Mammary epithelial cell (primary cell): ENCODE results near the gene CENPQ.
A peak's percentile ranks its signal among the peaks of the same experiment; 100 is the strongest.

ENCODE experiments used
- EZH2 ChIP-seq: IDR thresholded peaks from 2 replicates; pipeline ENCODE4 v1.6.1; 2012; ENCODE audit warnings: low read length, inconsistent platforms, borderline replicate concordance
- TF ChIP-seq, protein P1 (sequence below), 2 donors: IDR thresholded peaks in 1 of 2; conservative IDR thresholded peaks in 1 of 2; 2 replicates each; pipeline ENCODE4 v1.5.1; 2011 to 2012; ENCODE audit warnings: inconsistent platforms in 2 of 2, low read length in 2 of 2, mild to moderate bottlenecking in 2 of 2, control low read depth in 1 of 2, low read depth in 1 of 2; ENCODE audit not compliant: insufficient read depth in 1 of 2; ENCODE audit errors: extremely low read depth in 1 of 2

DNA sequence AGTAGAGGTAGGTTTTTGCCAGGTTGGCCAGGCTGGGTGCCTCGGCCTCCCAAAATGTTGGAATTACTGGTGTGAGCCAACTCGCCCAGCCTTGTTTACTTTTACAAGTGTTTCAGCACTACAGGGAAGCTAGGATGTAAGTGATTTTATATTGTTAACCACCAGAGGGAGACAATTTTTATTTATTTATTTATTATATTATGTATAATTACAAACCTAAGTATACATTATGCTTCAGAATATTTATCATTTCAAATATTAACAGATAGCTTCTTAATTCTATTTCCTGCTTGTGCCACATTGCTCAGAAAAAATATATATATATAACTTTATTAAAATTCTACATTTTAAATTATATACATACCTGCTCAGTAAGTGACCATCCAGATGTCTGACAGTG lies 9.9 kb upstream of the CENPQ start:
- TF ChIP-seq, protein P1, sequence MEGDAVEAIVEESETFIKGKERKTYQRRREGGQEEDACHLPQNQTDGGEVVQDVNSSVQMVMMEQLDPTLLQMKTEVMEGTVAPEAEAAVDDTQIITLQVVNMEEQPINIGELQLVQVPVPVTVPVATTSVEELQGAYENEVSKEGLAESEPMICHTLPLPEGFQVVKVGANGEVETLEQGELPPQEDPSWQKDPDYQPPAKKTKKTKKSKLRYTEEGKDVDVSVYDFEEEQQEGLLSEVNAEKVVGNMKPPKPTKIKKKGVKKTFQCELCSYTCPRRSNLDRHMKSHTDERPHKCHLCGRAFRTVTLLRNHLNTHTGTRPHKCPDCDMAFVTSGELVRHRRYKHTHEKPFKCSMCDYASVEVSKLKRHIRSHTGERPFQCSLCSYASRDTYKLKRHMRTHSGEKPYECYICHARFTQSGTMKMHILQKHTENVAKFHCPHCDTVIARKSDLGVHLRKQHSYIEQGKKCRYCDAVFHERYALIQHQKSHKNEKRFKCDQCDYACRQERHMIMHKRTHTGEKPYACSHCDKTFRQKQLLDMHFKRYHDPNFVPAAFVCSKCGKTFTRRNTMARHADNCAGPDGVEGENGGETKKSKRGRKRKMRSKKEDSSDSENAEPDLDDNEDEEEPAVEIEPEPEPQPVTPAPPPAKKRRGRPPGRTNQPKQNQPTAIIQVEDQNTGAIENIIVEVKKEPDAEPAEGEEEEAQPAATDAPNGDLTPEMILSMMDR (conservative IDR thresholded peaks at IDR 0.05 in 1 of 2, IDR thresholded peaks at IDR 0.05 in 1 of 2; ENCODE audit: extremely low read depth in 1 of 2, insufficient read depth in 1 of 2, low read depth in 1 of 2, low read length in 2 of 2), result peak; percentile 3 to 30
- TF ChIP-seq EZH2, result no peak
